Gastroesophageal sphincter (tissue), 4 donors: ENCODE measurements around the gene FKBP10. TPM values are rescaled to one million over a fixed set of nuclear protein-coding genes. Genes with fewer than 3 reads are reported as not detected.

ENCODE experiments used
- ATAC-seq: fragments of 150-250 bp; one replicate; pipeline ENCODE4 v1.9.1; 2016; ENCODE audit warnings: mild to moderate bottlenecking, moderate library complexity
- H3K27ac ChIP-seq, 4 donors: fragments of 200-600 bp; sonication (generic) in 3 of 4; 1 replicate in 3 of 4; 2 replicates in 1 of 4; pipeline ENCODE4 v1.5.1; 2016 to 2019
- H3K27me3 ChIP-seq: fragments of 200-600 bp; sonication (generic); one replicate; pipeline ENCODE4 v1.5.1; 2019
- H3K36me3 ChIP-seq, 2 donors: fragments of 200-600 bp; sonication (generic); one replicate each; pipeline ENCODE4 v1.5.1; 2019; ENCODE audit warnings: control low read depth in 1 of 2
- H3K4me1 ChIP-seq, 3 donors: fragments of 200-600 bp; sonication (generic); 1 replicate in 2 of 3; 2 replicates in 1 of 3; pipeline ENCODE4 v1.5.1; 2016 to 2019; ENCODE audit warnings: control low read depth in 2 of 3
- H3K4me3 ChIP-seq, 2 donors: fragments of 200-600 bp; sonication (generic); one replicate each; pipeline ENCODE4 v1.5.1; 2019; ENCODE audit warnings: mild to moderate bottlenecking in 1 of 2, moderate library complexity in 1 of 2
- H3K9me3 ChIP-seq, 3 donors: fragments of 200-600 bp; sonication (generic); one replicate each; pipeline ENCODE4 v1.5.1; 2017 to 2019; ENCODE audit warnings: control low read depth in 2 of 3
- EP300 ChIP-seq: sonication (generic); formaldehyde crosslinking; IDR thresholded peaks from one replicate; pipeline ENCODE4 v1.6.1; 2017; ENCODE audit warnings: antibody characterized with exemption, mild to moderate bottlenecking
- POLR2A ChIP-seq, 2 donors: fragments of 450-650 bp; IDR thresholded peaks; one replicate each; pipeline ENCODE4 v1.6.1; 2017; ENCODE audit warnings: antibody characterized with exemption in 2 of 2, mild to moderate bottlenecking in 2 of 2, moderate library complexity in 1 of 2
- POLR2AphosphoS5 ChIP-seq: sonication (generic); formaldehyde crosslinking; IDR thresholded peaks from one replicate; pipeline ENCODE4 v1.6.1; 2017; ENCODE audit warnings: antibody characterized with exemption
- WGBS, 2 donors: methylation state at CpG; one replicate each; pipeline ENCODE4 v1.1.5; 2018; ENCODE audit warnings: low coverage in 1 of 2; 5-methylcytosine and 5-hydroxymethylcytosine counted together
- total RNA-seq, 4 donors: library from RNA; depleted of rRNA; stranded (reverse); fragments of >200 nt; gene quantifications; one replicate each; pipeline ENCODE4 v1.1.0, GENCODE V29; 2016
- TF ChIP-seq, protein P1 (sequence below), 4 experiments: fragments of 200-600 bp in 2 of 4; fragments of 450-650 bp in 2 of 4; sonication (generic) in 1 of 4; IDR thresholded peaks; one replicate each; pipeline ENCODE4 v1.5.1; 2017 to 2019; ENCODE audit warnings: antibody characterized with exemption in 4 of 4, mild to moderate bottlenecking in 2 of 4, moderate library complexity in 2 of 4

Gene FKBP10
- total RNA-seq, 4 donors from 2014 or later, result 33.7 to 43.2 (median 38.2) TPM

DNA sequence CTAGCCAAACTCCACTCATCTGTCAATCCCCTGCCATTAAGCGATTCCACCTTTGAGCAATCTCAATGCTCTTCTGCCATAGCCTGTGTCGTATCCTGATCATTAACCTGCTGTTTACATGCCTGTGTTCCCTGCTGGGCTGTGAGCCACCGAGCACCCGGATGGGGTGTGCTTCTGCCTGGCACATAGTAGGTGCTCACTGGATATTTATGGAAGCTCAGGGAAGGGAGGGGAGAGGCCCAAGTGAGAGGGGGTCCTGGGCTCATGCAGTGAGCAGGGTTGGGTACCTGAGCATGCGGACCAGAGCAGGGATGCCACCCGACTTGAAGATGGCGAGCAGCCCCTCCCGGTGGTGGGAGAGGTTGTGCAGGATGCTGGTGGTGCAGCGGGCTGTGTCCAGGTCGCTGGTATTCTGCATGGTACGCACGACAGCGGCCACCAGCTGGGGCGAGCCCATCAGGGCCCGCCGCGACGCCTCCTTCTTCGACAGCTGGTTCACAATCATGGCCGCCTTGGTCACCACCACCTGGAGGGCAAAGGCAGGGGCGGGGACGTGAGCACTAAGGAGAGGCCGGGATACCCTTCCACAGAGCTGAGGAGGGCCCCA lies 44.0 kb upstream of the FKBP10 start:
- Histone ChIP-seq H3K4me3 (no peak overlapping the region), H3K27me3 (peaks cover 5% of the 10 kb centered on the region), H3K36me3 (peaks cover 0 to 78% of the 10 kb centered on the region in 2 donors), H3K4me1 (peaks cover 0 to 20% (median 10%) of the 10 kb centered on the region in 3 donors), H3K27ac (no peak overlapping the region), H3K9me3 (no peaks in the 10 kb centered on the region)
- TF ChIP-seq, protein P1, sequence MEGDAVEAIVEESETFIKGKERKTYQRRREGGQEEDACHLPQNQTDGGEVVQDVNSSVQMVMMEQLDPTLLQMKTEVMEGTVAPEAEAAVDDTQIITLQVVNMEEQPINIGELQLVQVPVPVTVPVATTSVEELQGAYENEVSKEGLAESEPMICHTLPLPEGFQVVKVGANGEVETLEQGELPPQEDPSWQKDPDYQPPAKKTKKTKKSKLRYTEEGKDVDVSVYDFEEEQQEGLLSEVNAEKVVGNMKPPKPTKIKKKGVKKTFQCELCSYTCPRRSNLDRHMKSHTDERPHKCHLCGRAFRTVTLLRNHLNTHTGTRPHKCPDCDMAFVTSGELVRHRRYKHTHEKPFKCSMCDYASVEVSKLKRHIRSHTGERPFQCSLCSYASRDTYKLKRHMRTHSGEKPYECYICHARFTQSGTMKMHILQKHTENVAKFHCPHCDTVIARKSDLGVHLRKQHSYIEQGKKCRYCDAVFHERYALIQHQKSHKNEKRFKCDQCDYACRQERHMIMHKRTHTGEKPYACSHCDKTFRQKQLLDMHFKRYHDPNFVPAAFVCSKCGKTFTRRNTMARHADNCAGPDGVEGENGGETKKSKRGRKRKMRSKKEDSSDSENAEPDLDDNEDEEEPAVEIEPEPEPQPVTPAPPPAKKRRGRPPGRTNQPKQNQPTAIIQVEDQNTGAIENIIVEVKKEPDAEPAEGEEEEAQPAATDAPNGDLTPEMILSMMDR (IDR thresholded peaks at IDR 0.05), result no peak
- no peak for TF ChIP-seq EP300
- TF ChIP-seq POLR2A (IDR thresholded peaks at IDR 0.05), result no peak
- TF ChIP-seq POLR2AphosphoS5, result no peak
- 81 to 87% methylated on average over 3 to 4 of the region's 23 CpGs for WGBS, 2 donors
- peak; percentile 10 for ATAC-seq

DNA sequence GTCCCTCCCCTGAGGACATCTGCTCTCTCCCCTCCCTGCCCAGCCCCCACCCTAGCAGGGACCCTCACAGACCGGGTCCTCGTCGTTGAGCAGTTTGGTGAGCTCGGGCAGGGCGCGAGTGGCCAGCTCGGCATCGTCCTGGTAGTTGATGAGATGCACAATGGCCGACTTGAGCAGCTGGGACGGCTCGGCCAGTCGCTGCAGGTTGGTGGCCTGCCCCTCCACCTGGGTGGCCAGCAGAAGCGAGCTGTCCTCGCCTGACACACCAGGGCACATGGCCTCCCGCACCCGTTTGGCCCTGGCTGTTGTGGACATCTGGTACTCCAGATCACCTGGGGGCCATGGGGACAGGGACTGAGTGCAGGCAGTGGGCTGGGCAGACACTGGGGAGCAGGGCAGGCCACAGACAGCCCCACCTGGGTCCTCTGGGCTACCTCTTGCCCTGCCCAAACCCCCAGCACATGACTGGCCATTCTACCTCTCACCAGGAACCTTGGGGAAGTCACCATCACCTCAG lies 43.4 kb upstream of the FKBP10 start:
- WGBS, 2 donors, result no CpG with 5 or more reads among the region's 16 CpGs
- Histone ChIP-seq H3K4me1 (peaks cover 0 to 26% (median 12%) of the 10 kb centered on the region in 3 donors), H3K9me3 (no peaks in the 10 kb centered on the region), H3K4me3 (no peak overlapping the region), H3K27ac (no peak overlapping the region), H3K27me3 (peaks cover 6% of the 10 kb centered on the region), H3K36me3 (peaks cover 0 to 72% of the 10 kb centered on the region in 2 donors)
- ATAC-seq, result no peak
- TF ChIP-seq POLR2AphosphoS5 (no peak), POLR2A (IDR thresholded peaks at IDR 0.05) (no peak), EP300 (no peak)
- TF ChIP-seq, protein P1 (IDR thresholded peaks at IDR 0.05), result no peak

DNA sequence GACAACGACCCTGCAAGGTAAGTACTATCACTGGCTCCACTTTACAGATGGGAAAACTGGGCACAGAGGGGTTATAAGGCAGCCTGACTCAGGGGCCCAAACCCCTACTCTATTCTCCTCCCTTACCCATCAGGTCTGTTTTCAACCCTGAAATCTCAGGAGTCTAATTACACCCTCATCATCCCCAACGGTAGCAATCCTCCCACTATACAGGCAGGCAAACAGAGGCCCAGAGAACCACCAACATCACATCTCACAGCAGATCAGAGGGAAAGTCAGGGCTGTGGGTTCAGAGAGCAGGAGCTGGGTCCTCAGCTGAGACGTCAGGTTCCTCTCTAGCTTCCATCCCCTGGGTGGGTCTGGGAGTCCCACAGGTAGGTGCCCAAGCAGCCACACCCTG lies 42.8 kb upstream of the FKBP10 start:
- peaks cover 0 to 66% of the 10 kb centered on the region in 2 donors for H3K36me3 ChIP-seq
- no CpG with 5 or more reads among the region's 3 CpGs for WGBS, 2 donors
- no peak for ATAC-seq

DNA sequence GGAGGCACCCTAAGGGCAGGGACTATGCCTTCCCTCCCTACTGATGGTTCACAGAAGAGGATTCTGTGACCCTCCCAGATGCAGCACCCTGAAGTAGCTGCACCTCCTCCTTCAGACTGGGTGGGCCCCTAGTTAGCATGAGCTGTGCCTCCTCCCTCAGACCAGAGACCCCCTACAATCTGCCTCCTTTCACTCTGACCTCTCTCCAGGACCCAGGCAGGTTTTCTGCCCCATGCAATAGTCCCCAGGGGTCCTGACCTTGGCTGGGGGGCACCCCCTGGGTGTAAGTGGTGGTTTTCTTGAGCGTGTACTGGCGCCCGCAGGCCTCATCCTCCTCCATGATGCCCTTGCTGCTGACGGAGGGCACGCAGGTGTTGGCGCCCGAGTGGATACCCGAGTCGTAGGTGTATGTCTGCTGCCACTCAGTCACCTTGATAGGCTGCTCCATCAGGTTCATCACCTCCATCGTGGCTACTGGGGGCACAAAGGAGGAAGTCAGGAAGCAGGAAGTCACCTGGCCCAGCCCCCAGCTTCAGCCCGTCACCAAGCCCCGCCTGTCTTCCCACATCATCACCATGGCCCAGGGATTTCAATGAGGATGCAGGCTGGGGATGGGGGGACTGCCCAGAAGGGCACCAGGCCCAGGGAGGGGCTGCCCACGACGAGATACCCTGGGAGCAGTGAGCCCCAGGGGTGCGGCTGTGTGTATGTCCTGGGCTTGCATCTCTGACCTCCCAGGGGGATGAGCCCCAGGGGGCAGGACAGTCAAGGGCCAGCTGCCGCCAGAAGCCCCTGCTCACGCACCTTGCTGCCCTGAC lies 41.2 kb upstream of the FKBP10 start:
- no peak for ATAC-seq
- TF ChIP-seq POLR2AphosphoS5 (no peak), POLR2A (IDR thresholded peaks at IDR 0.05) (no peak), EP300 (no peak)
- TF ChIP-seq, protein P1 (IDR thresholded peaks at IDR 0.05), result no peak
- Histone ChIP-seq H3K4me1 (peaks cover 0 to 48% (median 22%) of the 10 kb centered on the region in 3 donors), H3K27ac (no peak overlapping the region), H3K9me3 (no peaks in the 10 kb centered on the region), H3K36me3 (peaks cover 0 to 51% of the 10 kb centered on the region in 2 donors), H3K4me3 (no peak overlapping the region), H3K27me3 (peaks cover 10% of the 10 kb centered on the region)
- no CpG with 5 or more reads among the region's 17 CpGs for WGBS, 2 donors

More for the DNA sequence above, 42.8 kb upstream of the FKBP10 start:
- Histone ChIP-seq H3K4me1 (peaks cover 0 to 32% (median 12%) of the 10 kb centered on the region in 3 donors), H3K27ac (no peak overlapping the region), H3K4me3 (no peak overlapping the region), H3K27me3 (peaks cover 10% of the 10 kb centered on the region), H3K9me3 (no peaks in the 10 kb centered on the region)
- TF ChIP-seq EP300 (no peak), POLR2A (IDR thresholded peaks at IDR 0.05) (no peak), POLR2AphosphoS5 (no peak)
- TF ChIP-seq, protein P1 (IDR thresholded peaks at IDR 0.05), result no peak
